Coronary artery (tissue), 2 donors: ENCODE data around the gene ABCG1.

ENCODE experiments used
- DNase-seq: peaks from one replicate; pipeline ENCODE4 v3.0.0-alpha.2; 2017; ENCODE audit warnings: low spot score
- H3K27ac ChIP-seq, 2 donors: fragments of 200-600 bp; sonication (generic); one replicate each; pipeline ENCODE4 v1.5.1; 2016 to 2019
- H3K4me3 ChIP-seq: fragments of 200-600 bp; sonication (generic); 2 replicates; pipeline ENCODE4 v1.5.1; 2016; ENCODE audit warnings: mild to moderate bottlenecking, moderate library complexity
- TF ChIP-seq, protein P1 (sequence below): fragments of 200-600 bp; sonication (generic); IDR thresholded peaks from one replicate; pipeline ENCODE4 v1.5.1; 2019; ENCODE audit warnings: antibody characterized with exemption

Gene ABCG1

DNA sequence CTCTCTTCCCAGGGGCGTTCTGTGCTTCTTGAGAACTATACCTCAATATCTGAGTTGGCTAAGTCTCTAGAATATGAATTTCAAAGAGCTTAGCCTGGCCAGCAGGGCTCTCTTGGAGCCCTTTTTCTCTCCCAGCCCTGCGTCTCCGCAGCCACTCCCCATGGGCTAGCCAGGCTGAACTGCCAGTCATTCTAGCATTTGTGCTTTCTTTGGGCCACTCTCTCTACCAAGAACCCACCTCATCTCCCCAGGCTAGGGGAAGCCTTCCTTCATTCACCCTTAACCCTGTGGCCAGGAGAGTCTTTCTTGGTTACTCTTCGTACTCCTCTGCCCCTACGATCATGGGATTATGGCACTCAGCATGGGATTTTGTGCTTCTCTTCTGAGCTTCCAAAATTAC, 18.2 kb downstream of the ABCG1 start:
- TF ChIP-seq, protein P1, sequence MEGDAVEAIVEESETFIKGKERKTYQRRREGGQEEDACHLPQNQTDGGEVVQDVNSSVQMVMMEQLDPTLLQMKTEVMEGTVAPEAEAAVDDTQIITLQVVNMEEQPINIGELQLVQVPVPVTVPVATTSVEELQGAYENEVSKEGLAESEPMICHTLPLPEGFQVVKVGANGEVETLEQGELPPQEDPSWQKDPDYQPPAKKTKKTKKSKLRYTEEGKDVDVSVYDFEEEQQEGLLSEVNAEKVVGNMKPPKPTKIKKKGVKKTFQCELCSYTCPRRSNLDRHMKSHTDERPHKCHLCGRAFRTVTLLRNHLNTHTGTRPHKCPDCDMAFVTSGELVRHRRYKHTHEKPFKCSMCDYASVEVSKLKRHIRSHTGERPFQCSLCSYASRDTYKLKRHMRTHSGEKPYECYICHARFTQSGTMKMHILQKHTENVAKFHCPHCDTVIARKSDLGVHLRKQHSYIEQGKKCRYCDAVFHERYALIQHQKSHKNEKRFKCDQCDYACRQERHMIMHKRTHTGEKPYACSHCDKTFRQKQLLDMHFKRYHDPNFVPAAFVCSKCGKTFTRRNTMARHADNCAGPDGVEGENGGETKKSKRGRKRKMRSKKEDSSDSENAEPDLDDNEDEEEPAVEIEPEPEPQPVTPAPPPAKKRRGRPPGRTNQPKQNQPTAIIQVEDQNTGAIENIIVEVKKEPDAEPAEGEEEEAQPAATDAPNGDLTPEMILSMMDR, result no peak
- H3K4me3 ChIP-seq, result no peak overlapping the region
- DNase-seq, result no peak
- peak overlapping the region in 1 of 2 donors; percentile 88 for H3K27ac ChIP-seq

DNA sequence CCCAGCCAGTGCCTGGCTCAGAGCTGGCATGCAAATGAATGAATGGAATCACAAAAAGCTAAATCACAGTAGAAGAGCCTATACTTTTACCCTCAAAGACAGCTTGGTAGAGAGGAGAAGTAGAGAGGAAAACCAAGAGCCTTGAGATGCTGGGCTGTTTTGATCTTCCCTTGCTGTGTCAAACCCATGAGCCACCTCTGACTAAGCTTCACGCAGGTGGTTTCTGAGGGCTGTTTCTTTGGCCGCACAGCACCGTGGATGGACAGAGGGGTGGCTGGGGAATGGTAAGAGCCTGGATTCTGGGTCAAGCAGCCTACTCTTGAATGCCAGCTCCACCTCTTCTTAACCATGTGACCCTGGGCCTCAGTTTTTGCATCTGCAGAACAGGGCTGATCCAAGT, 18.6 kb downstream of the ABCG1 start:
- Histone ChIP-seq H3K27ac (no peak overlapping the region), H3K4me3 (no peak overlapping the region)
- DNase-seq, result no peak
- TF ChIP-seq, protein P1, result no peak

DNA sequence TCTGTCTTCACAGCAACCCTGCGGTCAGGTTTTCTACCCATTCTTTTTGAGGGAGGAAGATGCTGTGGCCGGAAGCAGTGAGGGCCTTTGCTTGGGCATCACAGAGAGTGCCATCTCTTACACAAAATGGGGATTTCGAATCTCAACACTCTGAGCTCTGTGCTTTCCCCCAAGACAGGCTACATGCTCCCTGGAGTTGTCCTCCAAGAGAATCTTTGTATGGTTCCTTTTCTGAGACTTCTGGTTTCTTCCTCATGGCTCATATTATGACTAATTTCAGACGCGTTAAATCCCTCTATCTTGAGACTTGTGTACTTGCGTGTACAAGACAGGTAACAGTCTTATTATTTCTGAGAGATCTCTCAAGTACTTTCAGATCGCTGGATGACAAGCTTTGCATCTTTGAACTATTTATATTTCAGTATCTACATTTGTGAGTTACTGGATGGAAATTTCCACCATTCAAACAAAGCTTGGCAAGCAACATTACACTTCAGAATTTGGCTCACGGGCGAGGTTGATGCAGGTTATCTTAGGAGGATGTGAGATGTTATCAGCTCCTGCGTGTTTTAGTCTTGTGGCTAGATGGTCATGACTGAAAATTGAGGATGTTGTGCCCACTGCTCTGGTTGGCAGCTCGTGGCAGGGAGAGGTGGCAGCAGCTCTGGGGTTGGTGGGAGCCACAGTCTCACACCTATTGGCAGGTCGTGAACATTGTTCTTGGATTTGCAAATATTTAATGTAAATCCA, 19.4 kb downstream of the ABCG1 start:
- H3K27ac ChIP-seq, result no peak overlapping the region
- TF ChIP-seq, protein P1, result no peak

DNA sequence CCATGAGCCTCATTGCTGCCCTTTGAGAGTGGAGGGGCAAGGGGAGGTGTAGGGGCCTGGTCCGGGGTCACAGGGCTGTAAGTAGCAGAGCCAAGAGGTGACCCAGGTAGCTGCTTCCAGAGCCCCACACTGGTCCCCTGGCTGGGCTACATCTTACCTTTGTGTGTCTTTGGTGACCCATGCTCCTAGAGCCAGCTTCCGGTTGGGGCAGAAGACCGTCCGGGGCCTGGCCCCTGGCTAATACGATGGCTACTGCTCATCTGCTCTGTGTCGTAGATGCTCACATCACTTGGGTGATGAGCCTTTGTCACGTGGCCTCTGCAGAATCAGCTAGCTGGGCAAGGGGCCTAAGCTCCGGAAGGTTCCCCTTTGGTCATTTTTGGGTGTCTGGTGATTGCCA, 20.6 kb downstream of the ABCG1 start:
- no peak overlapping the region for H3K4me3 ChIP-seq
- TF ChIP-seq, protein P1, result no peak
- no peak for DNase-seq
- no peak overlapping the region for H3K27ac ChIP-seq

More for the DNA sequence above, 19.4 kb downstream of the ABCG1 start:
- DNase-seq, result no peak
- H3K4me3 ChIP-seq, result no peak overlapping the region

DNA sequence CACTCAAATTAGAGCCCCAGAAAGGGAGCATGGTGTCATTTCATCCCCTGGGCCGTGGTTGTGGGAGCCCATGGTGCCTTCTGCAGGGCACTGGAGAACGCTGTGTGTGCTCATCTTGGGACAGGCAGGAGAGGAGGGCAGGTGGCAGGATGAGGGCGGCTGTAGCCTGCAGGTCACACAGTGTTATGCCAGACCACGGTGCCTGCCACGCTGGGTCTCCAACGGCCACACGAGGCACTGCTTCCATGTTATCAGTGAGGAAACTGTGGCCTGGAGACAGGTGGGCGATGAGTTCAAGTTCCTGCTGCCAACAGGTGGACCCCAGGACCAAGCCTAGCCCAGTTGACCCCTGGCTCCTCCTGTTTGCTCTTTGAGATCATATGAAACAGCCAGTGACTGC, 21.0 kb downstream of the ABCG1 start:
- no peak for DNase-seq
- TF ChIP-seq, protein P1, result no peak

DNA sequence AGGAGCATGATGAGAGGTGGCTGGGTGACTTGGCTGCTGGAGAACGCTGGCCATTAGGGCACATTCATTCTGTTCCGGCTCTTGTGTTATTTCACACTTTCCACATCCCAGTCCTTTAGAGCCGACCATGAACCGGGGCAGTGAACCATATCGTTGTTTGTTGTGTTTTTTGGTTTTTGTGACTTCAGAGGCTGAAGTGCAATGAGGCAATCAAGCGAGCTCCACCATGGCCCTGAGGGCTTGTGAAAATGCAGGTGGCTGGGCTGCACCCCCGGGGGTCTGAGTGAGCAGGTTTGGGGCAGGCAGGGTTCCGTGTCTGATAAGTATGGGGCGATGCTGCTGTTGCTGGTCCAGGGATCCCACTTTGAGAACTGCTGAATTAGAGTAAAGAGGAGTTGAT, 23.7 kb downstream of the ABCG1 start:
- DNase-seq, result no peak
- TF ChIP-seq, protein P1, result no peak
- H3K27ac ChIP-seq, result no peak overlapping the region
- no peak overlapping the region for H3K4me3 ChIP-seq

More for the DNA sequence above, 21.0 kb downstream of the ABCG1 start:
- Histone ChIP-seq H3K4me3 (no peak overlapping the region), H3K27ac (no peak overlapping the region)

DNA sequence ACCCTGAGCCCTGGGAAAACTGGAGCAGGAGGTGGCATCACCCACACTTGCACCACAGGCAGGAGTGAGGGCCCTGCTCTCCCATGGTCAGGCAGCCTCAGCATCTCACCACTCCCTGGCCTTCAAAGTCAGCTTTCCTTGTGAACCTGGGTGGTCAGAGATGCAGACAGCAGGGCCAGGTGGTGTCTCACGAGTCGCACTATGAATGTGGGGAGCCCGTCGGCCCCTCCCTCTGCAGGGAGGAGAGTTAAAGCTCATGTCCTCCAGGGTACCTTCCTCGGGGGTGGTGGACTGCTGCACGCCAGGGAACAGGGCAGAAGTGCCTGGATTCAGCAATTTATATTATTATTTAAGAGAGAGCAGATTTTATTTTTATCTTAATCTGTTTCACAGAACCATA, 24.1 kb downstream of the ABCG1 start:
- TF ChIP-seq, protein P1, result no peak
- Histone ChIP-seq H3K4me3 (no peak overlapping the region), H3K27ac (no peak overlapping the region)
- DNase-seq, result no peak
